ENCODE measurements around the gene SPARC.

DNA sequence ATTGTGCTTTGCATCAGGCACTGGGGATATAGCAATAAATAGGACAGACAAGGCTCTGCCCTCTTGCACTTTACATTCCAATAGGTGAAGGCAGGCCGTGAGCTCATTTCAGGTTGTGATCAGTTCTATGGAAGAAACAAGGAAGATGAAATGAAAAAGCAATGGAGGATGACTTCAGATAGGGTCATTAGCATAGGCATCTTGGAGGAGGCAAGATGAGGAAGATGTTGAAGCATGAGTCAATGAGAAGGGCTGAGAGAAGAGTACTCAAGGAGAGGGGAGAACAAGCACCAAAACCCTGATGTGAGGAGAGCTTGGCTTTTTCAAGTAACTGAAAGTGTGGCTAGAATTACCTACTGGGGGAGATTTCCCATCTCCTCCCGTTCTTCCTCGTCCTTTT is 5.0 kb upstream of the SPARC start:
- TF ChIP-seq, protein P1, sequence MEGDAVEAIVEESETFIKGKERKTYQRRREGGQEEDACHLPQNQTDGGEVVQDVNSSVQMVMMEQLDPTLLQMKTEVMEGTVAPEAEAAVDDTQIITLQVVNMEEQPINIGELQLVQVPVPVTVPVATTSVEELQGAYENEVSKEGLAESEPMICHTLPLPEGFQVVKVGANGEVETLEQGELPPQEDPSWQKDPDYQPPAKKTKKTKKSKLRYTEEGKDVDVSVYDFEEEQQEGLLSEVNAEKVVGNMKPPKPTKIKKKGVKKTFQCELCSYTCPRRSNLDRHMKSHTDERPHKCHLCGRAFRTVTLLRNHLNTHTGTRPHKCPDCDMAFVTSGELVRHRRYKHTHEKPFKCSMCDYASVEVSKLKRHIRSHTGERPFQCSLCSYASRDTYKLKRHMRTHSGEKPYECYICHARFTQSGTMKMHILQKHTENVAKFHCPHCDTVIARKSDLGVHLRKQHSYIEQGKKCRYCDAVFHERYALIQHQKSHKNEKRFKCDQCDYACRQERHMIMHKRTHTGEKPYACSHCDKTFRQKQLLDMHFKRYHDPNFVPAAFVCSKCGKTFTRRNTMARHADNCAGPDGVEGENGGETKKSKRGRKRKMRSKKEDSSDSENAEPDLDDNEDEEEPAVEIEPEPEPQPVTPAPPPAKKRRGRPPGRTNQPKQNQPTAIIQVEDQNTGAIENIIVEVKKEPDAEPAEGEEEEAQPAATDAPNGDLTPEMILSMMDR (IDR thresholded peaks at IDR 0.05) = no peak
- TF ChIP-seq POLR2A (IDR thresholded peaks at IDR 0.05) = no peak

Measured in body of pancreas (tissue), 4 donors.